Fibroblast of pulmonary artery (primary cell): ENCODE measurements around the gene UIMC1.

Experiments
- DNase-seq: peaks from one replicate; pipeline ENCODE4 v3.0.0-alpha.2; 2010; ENCODE audit warnings: low read depth
- H3K4me3 ChIP-seq: replicated peaks from 2 replicates; pipeline ENCODE4 v1.5.1; 2011; ENCODE audit warnings: low read depth, mild to moderate bottlenecking, control low read depth, low read length, moderate library complexity
- CTCF ChIP-seq: IDR thresholded peaks from 2 replicates; pipeline ENCODE4 v1.5.1; 2011; ENCODE audit warnings: mild to moderate bottlenecking, control low read depth, low read length, inconsistent platforms; ENCODE audit errors: missing control alignments

UIMC1 gene

GRCh38 chr5:176956756-176957155, 49.8 kb downstream of the UIMC1 start:
- DNase-seq: no peak
- TF ChIP-seq CTCF: no peak
- no peak overlapping the region for H3K4me3 ChIP-seq

- no peak overlapping the region for H3K4me3 ChIP-seq
- DNase-seq: peak; percentile 22
- TF ChIP-seq CTCF: no peak
Observed at GRCh38 chr5:176955895-176956294, 50.7 kb downstream of the UIMC1 start.

- TF ChIP-seq CTCF: no peak
- no peak for DNase-seq
- H3K4me3 ChIP-seq: no peak overlapping the region
Observed at GRCh38 chr5:176954050-176954449, 52.5 kb downstream of the UIMC1 start.

- no peak for DNase-seq
- H3K4me3 ChIP-seq: no peak overlapping the region
- TF ChIP-seq CTCF: no peak
Observed at GRCh38 chr5:176952531-176953193, 53.9 kb downstream of the UIMC1 start.

- no peak overlapping the region for H3K4me3 ChIP-seq
- no peak for TF ChIP-seq CTCF
- peak; percentile 37 for DNase-seq
Observed at GRCh38 chr5:176948458-176948857, 58.1 kb downstream of the UIMC1 start.

GRCh38 chr5:176947847-176948246, 58.7 kb downstream of the UIMC1 start:
- TF ChIP-seq CTCF: no peak
- H3K4me3 ChIP-seq: no peak overlapping the region
- no peak for DNase-seq

GRCh38 chr5:176944268-176944667, 62.3 kb downstream of the UIMC1 start:
- no peak overlapping the region for H3K4me3 ChIP-seq
- no peak for TF ChIP-seq CTCF
- DNase-seq: no peak
